ENCODE data around the gene SULT1A2.
"Not testable (repeated sequence)": the region's sequence is repeated elsewhere in the genome, so short reads cannot be mapped to it uniquely, and the experiment has no call there.

SULT1A2 gene

GRCh38 chr16:28608867-28609596 lies 12.2 kb upstream of the SULT1A2 start:
- DNase-seq: not testable (repeated sequence)

- DNase-seq: not testable (repeated sequence)
These were observed 11.6 kb upstream of the SULT1A2 start for GRCh38 chr16:28608496-28608808.

GRCh38 chr16:28607681-28608495 lies 11.0 kb upstream of the SULT1A2 start:
- not testable (repeated sequence) for DNase-seq

GRCh38 chr16:28607116-28607623 lies 10.3 kb upstream of the SULT1A2 start:
- DNase-seq: no peak

- no peak for DNase-seq
These were observed 9.7 kb upstream of the SULT1A2 start for GRCh38 chr16:28606291-28607115.

GRCh38 chr16:28604186-28604565 lies 7.3 kb upstream of the SULT1A2 start:
- DNase-seq: no peak

GRCh38 chr16:28603381-28604185 lies 6.7 kb upstream of the SULT1A2 start:
- no peak for DNase-seq

- DNase-seq: no peak
These were observed 5.7 kb upstream of the SULT1A2 start for GRCh38 chr16:28602529-28602928.

- not testable (repeated sequence) for DNase-seq
These were observed 5.2 kb upstream of the SULT1A2 start for GRCh38 chr16:28602062-28602461.

GRCh38 chr16:28601589-28601988 lies 4.7 kb upstream of the SULT1A2 start:
- not testable (repeated sequence) for DNase-seq

GRCh38 chr16:28600965-28601364 lies 4.1 kb upstream of the SULT1A2 start:
- not testable (repeated sequence) for DNase-seq

- not testable (repeated sequence) for DNase-seq
These were observed 2.8 kb upstream of the SULT1A2 start for GRCh38 chr16:28599377-28600285.

GRCh38 chr16:28597692-28598261 lies 927 bp upstream of the SULT1A2 start:
- no peak for DNase-seq

- no peak for DNase-seq
These were observed 677 bp downstream of the SULT1A2 start for GRCh38 chr16:28596115-28596630.

GRCh38 chr16:28595451-28595850 lies 1.4 kb downstream of the SULT1A2 start:
- DNase-seq: not testable (repeated sequence)

GRCh38 chr16:28592979-28593553 lies 3.8 kb downstream of the SULT1A2 start:
- no peak for DNase-seq

- no peak for DNase-seq
These were observed 4.3 kb downstream of the SULT1A2 start for GRCh38 chr16:28592511-28592910.

GRCh38 chr16:28591355-28591754 lies 5.5 kb downstream of the SULT1A2 start:
- no peak for DNase-seq

- DNase-seq: no peak
These were observed 6.2 kb downstream of the SULT1A2 start for GRCh38 chr16:28590384-28591340.
